Naive thymus-derived CD8-positive, alpha-beta T cell (primary cell): ENCODE measurements around the gene HLA-DQA2. TPM values are rescaled to one million over a fixed set of nuclear protein-coding genes. Genes with fewer than 3 reads are reported as not detected.
"Not testable (repeated sequence)": the region's sequence is repeated elsewhere in the genome, so short reads cannot be mapped to it uniquely, and the experiment has no call there.

ENCODE experiments used
- ATAC-seq, 2 donors: fragments of 150-1000 bp; cut with Tn5 transposase in 1 of 2; sonication (Bioruptor Pico), chemical (Tn5 transposase) in 1 of 2; 1 replicate in 1 of 2; 2 replicates in 1 of 2; pipeline ENCODE4 v1.10.0; 2021; ENCODE audit warnings: mild to moderate bottlenecking in 2 of 2, moderate library complexity in 2 of 2
- POLR2A ChIA-PET: fragments of 350-600 bp; sonication (Branson Sonifier 250); formaldehyde crosslinking; loops from one replicate; lab custom pipeline; 2021; ENCODE audit warnings: antibody characterized with exemption; lab: Charles Lee
- DNase-seq, 10 donors: peaks; one replicate each; pipeline versions ENCODE4 v3.0.0 to v3.0.0-alpha.2; 2020 to 2022
- H3K27ac Mint-ChIP-seq, 10 donors: one replicate each; pipeline ENCODE4 v1.8.0; 2020 to 2022; ENCODE audit warnings: mild to moderate bottlenecking in 10 of 10, mixed read lengths in 10 of 10, moderate library complexity in 4 of 10, inconsistent platforms in 1 of 10
- H3K27me3 Mint-ChIP-seq, 5 donors: one replicate each; pipeline ENCODE4 v1.8.0; 2021 to 2022; ENCODE audit warnings: mixed read lengths in 5 of 5
- H3K36me3 Mint-ChIP-seq, 3 donors: one replicate each; pipeline ENCODE4 v1.8.0; 2020 to 2022; ENCODE audit warnings: mixed read lengths in 3 of 3, mild to moderate bottlenecking in 2 of 3, inconsistent platforms in 1 of 3
- H3K4me1 Mint-ChIP-seq, 4 donors: one replicate each; pipeline ENCODE4 v1.8.0; 2021 to 2022; ENCODE audit warnings: mixed read lengths in 4 of 4
- H3K4me3 Mint-ChIP-seq, 10 donors: one replicate each; pipeline ENCODE4 v1.8.0; 2020 to 2022; ENCODE audit warnings: mild to moderate bottlenecking in 10 of 10, mixed read lengths in 10 of 10, moderate library complexity in 6 of 10, inconsistent platforms in 1 of 10
- H3K9me3 Mint-ChIP-seq, 9 donors: one replicate each; pipeline ENCODE4 v1.8.0; 2020 to 2022; ENCODE audit warnings: mixed read lengths in 9 of 9, mild to moderate bottlenecking in 3 of 9, inconsistent platforms in 1 of 9, moderate library complexity in 1 of 9
- polyA plus RNA-seq, 3 donors: library from polyadenylated mRNA; unstranded; fragments of 300-500 nt; fragmentation: Illumina TruSeq; gene quantifications; one replicate each; pipeline ENCODE4 v1.2.3, GENCODE V29; 2021
- total RNA-seq, 8 experiments: library from RNA in 2 of 8; stranded (reverse) in 2 of 8; gene quantifications; one replicate each; pipeline ENCODE4 v1.2.3 and lab custom pipeline; 2021 to 2026

Gene HLA-DQA2
- total RNA-seq (1 to 10 TPM; 1.1 to 1.6 TPM), polyA plus RNA-seq (1 to 10 TPM in 1 of 3 donors, not detected in 2; 2.8 TPM), total RNA-seq (lab: John Stamatoyannopoulos, UW) (0 to 0.09 (median 0) reads per million in 6 experiments)

GRCh38 chr6:32741031-32741960 lies at the start of gene HLA-DQA2:
Gene HLA-DQA2, plus strand, starts transcription at chr6:32741391. Its CDS starts 53 bp downstream, at chr6:32741444.
- DNase-seq = no peak
- peaks cover 25 to 58% (median 37%) of the 10 kb centered on the region in 5 donors for H3K27me3 Mint-ChIP-seq
- POLR2A ChIA-PET = no interaction called here
- ATAC-seq = no peak
- peaks cover 0 to 3% (median 0%) of the 10 kb centered on the region in 4 donors for H3K4me1 Mint-ChIP-seq
- no peaks in the 10 kb centered on the region for H3K9me3 Mint-ChIP-seq
- no peak within 1 kb of the TSS for H3K27ac Mint-ChIP-seq
- no peaks in the 10 kb centered on the region for H3K36me3 Mint-ChIP-seq
- no peak within 1 kb of the TSS for H3K4me3 Mint-ChIP-seq

DNA sequence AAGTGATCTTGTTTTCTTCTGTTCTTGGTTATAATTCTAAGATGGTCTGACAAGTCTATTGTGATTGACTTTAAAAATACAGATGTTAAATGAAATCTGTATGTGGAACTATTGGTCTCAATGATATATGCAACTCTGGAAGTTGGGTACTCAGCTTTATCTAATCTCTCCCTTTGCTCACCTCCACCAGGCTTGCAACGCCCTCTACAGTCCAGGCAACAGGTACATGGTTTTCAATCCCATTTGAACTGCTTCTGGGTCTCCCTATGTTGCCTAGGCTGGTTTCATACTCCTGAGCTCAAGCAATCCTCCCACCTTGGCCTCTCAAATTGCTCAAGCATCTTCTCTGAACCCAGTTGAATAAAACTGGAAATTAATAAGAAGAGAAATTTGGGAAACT lies 49.2 kb upstream of the HLA-DQA2 start:
- ATAC-seq (peak; percentile 71 to 78), DNase-seq (peak in 9 of 10 donors; percentile 42 to 81 (median 47))
- peak overlapping the region in 1 of 10 donors; percentile 27 for H3K27ac Mint-ChIP-seq
- H3K9me3 Mint-ChIP-seq = peaks cover 0 to 3% (median 0%) of the 10 kb centered on the region in 9 donors
- H3K27me3 Mint-ChIP-seq = peaks cover 7 to 31% (median 25%) of the 10 kb centered on the region in 5 donors
- peaks cover 0 to 2% (median 0%) of the 10 kb centered on the region in 3 donors for H3K36me3 Mint-ChIP-seq
- no peak overlapping the region for H3K4me3 Mint-ChIP-seq
- H3K4me1 Mint-ChIP-seq = peaks cover 0 to 28% (median 4%) of the 10 kb centered on the region in 4 donors
- POLR2A ChIA-PET = no interaction called here

DNA sequence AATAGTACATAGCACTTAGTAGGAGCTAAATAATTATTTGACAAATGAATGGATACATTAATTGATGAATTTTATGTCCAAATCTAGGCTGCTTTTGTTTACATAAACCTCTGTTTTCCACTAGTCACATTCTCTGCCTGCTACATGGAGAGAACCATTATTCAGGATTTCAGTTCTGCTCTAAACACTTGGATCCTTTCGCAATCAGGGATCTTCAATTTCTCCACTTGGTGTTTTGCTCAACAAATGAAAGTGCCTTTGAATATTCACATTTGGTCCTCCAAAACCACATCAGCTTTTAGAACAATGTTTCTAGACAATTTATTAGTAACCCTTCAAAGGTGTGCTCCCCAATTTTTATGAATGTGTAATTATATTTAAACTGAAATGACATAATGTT lies 44.2 kb upstream of the HLA-DQA2 start:
- Mint-ChIP-seq H3K27ac (no peak overlapping the region), H3K36me3 (peaks cover 0 to 2% (median 0%) of the 10 kb centered on the region in 3 donors), H3K9me3 (peaks cover 0 to 4% (median 0%) of the 10 kb centered on the region in 9 donors), H3K4me1 (peaks cover 0 to 10% (median 5%) of the 10 kb centered on the region in 4 donors), H3K27me3 (peaks cover 25 to 64% (median 43%) of the 10 kb centered on the region in 5 donors), H3K4me3 (no peak overlapping the region)
- DNase-seq (no peak), ATAC-seq (no peak)
- POLR2A ChIA-PET = interaction anchor here (0.7 kb wide), 1 partner anchor 143 kb away, joined by 3 read pairs; no protein-coding TSS in a partner anchor

DNA sequence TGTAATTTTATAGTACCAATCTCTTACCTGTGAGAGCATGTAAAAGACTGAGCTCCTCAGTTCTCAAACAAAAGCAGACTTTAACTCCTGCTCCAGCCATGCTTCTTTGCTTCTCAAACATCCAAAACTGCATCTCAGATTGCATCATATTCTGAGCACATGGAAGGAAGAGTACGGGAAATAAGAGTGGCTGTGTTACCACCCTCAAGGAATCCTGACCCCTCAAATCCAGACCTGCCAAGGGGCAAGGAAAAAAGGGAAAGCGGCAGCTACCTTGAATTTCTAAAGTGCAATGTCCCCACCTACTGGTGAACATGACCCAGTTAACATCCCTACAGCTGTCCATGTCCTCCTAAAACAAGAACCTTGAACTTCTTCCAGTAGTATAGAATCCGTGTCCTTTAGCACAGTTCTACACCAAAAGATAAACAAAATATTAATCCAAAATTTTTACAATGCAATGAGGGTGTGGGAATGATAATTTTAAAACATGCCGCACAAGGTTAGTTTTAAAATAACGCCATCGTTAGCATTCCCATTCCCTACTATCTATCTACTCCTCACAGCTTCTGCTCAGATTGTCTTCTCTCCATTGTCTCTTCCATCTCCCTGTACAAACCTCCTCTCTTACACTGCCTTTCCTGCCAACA lies 40.7 kb upstream of the HLA-DQA2 start:
- no peak overlapping the region for H3K27ac Mint-ChIP-seq
- peaks cover 0 to 3% (median 0%) of the 10 kb centered on the region in 9 donors for H3K9me3 Mint-ChIP-seq
- peak overlapping the region in 3 of 10 donors; percentile 19 to 41 (median 26) for H3K4me3 Mint-ChIP-seq
- ATAC-seq (peak; percentile 67 to 70), DNase-seq (peak in 9 of 10 donors; percentile 10 to 63 (median 33))
- peaks cover 17 to 55% (median 35%) of the 10 kb centered on the region in 5 donors for H3K27me3 Mint-ChIP-seq
- H3K4me1 Mint-ChIP-seq = peaks cover 0 to 8% (median 4%) of the 10 kb centered on the region in 4 donors
- H3K36me3 Mint-ChIP-seq = no peaks in the 10 kb centered on the region
- POLR2A ChIA-PET = interaction anchor here (0.9 to 1.3 kb wide), 2 partner anchors 96 to 287 kb away, joined by 3 to 4 read pairs; no protein-coding TSS in a partner anchor

- H3K36me3 Mint-ChIP-seq = no peaks in the 10 kb centered on the region
- POLR2A ChIA-PET = interaction anchor here (0.7 kb wide), 1 partner anchor 296 kb away, joined by 3 read pairs; no protein-coding TSS in a partner anchor
- peaks cover 17 to 46% (median 33%) of the 10 kb centered on the region in 5 donors for H3K27me3 Mint-ChIP-seq
These were observed 37.8 kb upstream of the HLA-DQA2 start for GRCh38 chr6:32703347-32703746.

GRCh38 chr6:32705164-32705563 lies 36.0 kb upstream of the HLA-DQA2 start:
- ATAC-seq, H3K27ac Mint-ChIP-seq, H3K4me1 Mint-ChIP-seq, H3K36me3 Mint-ChIP-seq, DNase-seq, H3K4me3 Mint-ChIP-seq, H3K9me3 Mint-ChIP-seq, POLR2A ChIA-PET: not testable (repeated sequence)
- peaks cover 12 to 36% (median 26%) of the 10 kb centered on the region in 5 donors for H3K27me3 Mint-ChIP-seq

More at GRCh38 chr6:32703347-32703746, 37.8 kb upstream of the HLA-DQA2 start:
- Mint-ChIP-seq H3K27ac (no peak overlapping the region), H3K4me3 (no peak overlapping the region), H3K4me1 (peaks cover 0 to 8% (median 4%) of the 10 kb centered on the region in 4 donors), H3K9me3 (peaks cover 0 to 3% (median 0%) of the 10 kb centered on the region in 9 donors)
- DNase-seq (no peak), ATAC-seq (no peak)

DNA sequence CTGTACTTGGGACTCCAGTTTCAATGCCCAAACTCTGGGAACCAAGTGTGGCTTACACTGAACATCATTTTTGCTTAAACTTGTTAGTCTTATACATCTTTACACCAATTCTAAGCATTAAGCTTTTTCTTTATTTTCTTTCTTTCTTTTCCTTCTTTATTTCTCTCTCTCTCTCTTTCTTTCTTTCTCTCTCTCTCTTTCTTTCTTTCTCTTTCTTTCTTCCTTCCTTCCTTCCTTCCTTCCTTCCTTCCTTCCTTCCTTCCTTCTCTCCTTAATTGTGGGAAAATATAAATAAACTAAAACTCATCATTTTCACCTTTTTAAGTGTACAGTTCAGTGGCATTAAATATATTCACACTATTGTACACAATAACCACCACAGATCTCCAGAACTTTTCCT lies 31.6 kb upstream of the HLA-DQA2 start:
- peaks cover 0 to 1% (median 0%) of the 10 kb centered on the region in 5 donors for H3K27me3 Mint-ChIP-seq

DNA sequence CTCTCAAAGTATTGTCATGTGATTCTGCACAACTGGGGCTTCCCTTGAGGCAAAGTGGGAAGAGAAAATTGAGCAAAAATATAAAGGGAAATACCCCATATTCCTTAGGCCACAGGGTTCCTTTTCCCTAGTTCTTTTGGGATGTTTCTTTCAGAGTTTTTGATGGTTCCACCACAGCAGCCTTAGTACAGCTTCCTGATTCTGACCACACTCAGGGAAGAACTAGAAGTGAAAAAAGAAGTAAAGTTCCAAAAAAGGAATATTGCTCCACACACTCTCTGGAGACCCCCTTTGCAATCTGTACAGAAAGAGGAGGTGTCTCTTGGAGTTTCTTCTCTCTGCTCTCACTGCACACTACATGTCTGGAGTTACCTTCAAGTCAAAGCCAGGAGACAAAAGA lies 27.9 kb upstream of the HLA-DQA2 start:
- DNase-seq (no peak), ATAC-seq (no peak)
- Mint-ChIP-seq H3K9me3 (no peaks in the 10 kb centered on the region), H3K27ac (no peak overlapping the region), H3K4me1 (no peaks in the 10 kb centered on the region), H3K27me3 (peaks cover 0 to 10% (median 6%) of the 10 kb centered on the region in 5 donors), H3K36me3 (no peaks in the 10 kb centered on the region), H3K4me3 (no peak overlapping the region)
- POLR2A ChIA-PET = no interaction called here

More for the DNA sequence above, 31.6 kb upstream of the HLA-DQA2 start:
- H3K36me3 Mint-ChIP-seq = no peaks in the 10 kb centered on the region
- no peaks in the 10 kb centered on the region for H3K4me1 Mint-ChIP-seq
- ATAC-seq = no peak
- H3K27ac Mint-ChIP-seq = no peak overlapping the region
- no peak for DNase-seq
- H3K4me3 Mint-ChIP-seq = no peak overlapping the region
- H3K9me3 Mint-ChIP-seq = peaks cover 0 to 3% (median 0%) of the 10 kb centered on the region in 9 donors
- POLR2A ChIA-PET = no interaction called here

GRCh38 chr6:32716396-32716795 lies 24.8 kb upstream of the HLA-DQA2 start:
- no peak for ATAC-seq
- Mint-ChIP-seq H3K4me1 (no peaks in the 10 kb centered on the region), H3K36me3 (no peaks in the 10 kb centered on the region), H3K9me3 (no peaks in the 10 kb centered on the region), H3K4me3 (no peak overlapping the region), H3K27ac (no peak overlapping the region), H3K27me3 (peaks cover 16 to 38% (median 19%) of the 10 kb centered on the region in 5 donors)
- POLR2A ChIA-PET = no interaction called here
- DNase-seq = no peak

GRCh38 chr6:32718879-32719278 lies 22.3 kb upstream of the HLA-DQA2 start:
- ATAC-seq = no peak
- POLR2A ChIA-PET = no interaction called here
- no peak for DNase-seq
- H3K4me1 Mint-ChIP-seq = no peaks in the 10 kb centered on the region
- H3K27me3 Mint-ChIP-seq = peaks cover 25 to 48% (median 26%) of the 10 kb centered on the region in 5 donors
- H3K36me3 Mint-ChIP-seq = no peaks in the 10 kb centered on the region
- no peak overlapping the region for H3K27ac Mint-ChIP-seq
- no peaks in the 10 kb centered on the region for H3K9me3 Mint-ChIP-seq
- no peak overlapping the region for H3K4me3 Mint-ChIP-seq

- no peaks in the 10 kb centered on the region for H3K4me1 Mint-ChIP-seq
- no peaks in the 10 kb centered on the region for H3K36me3 Mint-ChIP-seq
- ATAC-seq = no peak
- POLR2A ChIA-PET = interaction anchor here (0.6 kb wide), 1 partner anchor 1604 kb away, joined by 3 read pairs; no protein-coding TSS in a partner anchor
- H3K4me3 Mint-ChIP-seq = no peak overlapping the region
- DNase-seq = no peak
- peaks cover 13 to 53% (median 24%) of the 10 kb centered on the region in 5 donors for H3K27me3 Mint-ChIP-seq
- H3K9me3 Mint-ChIP-seq = no peaks in the 10 kb centered on the region
- H3K27ac Mint-ChIP-seq = no peak overlapping the region
These were observed 3.1 kb upstream of the HLA-DQA2 start for GRCh38 chr6:32738126-32738525.

- H3K9me3 Mint-ChIP-seq = no peaks in the 10 kb centered on the region
- H3K36me3 Mint-ChIP-seq = no peaks in the 10 kb centered on the region
- H3K27me3 Mint-ChIP-seq = peaks cover 25 to 68% (median 35%) of the 10 kb centered on the region in 5 donors
- POLR2A ChIA-PET = no interaction called here
- H3K27ac Mint-ChIP-seq = no peak overlapping the region
- no peak overlapping the region for H3K4me3 Mint-ChIP-seq
- H3K4me1 Mint-ChIP-seq = peaks cover 0 to 3% (median 0%) of the 10 kb centered on the region in 4 donors
- ATAC-seq = no peak
- DNase-seq = no peak
These were observed 1.2 kb downstream of the HLA-DQA2 start for GRCh38 chr6:32742374-32742773.
